Esophagus muscularis mucosa (tissue), 4 donors: ENCODE measurements around the gene CNTFR. TPM values are rescaled to one million over a fixed set of nuclear protein-coding genes. Genes with fewer than 3 reads are reported as not detected.

Experiments used
- DNase-seq: peaks from one replicate; pipeline ENCODE4 v3.0.0-alpha.2; 2017; ENCODE audit errors: extremely low spot score
- H3K27ac ChIP-seq, 4 donors: fragments of 200-600 bp; sonication (generic); replicated peaks in 1 of 4; 1 replicate in 3 of 4; 2 replicates in 1 of 4; pipeline ENCODE4 v1.5.1; 2016 to 2019; ENCODE audit warnings: mild to moderate bottlenecking in 1 of 4
- H3K27me3 ChIP-seq, 4 donors: fragments of 200-600 bp; sonication (generic); one replicate each; pipeline versions ENCODE4 v1.5.1 to v1.6.0; 2016 to 2019
- H3K36me3 ChIP-seq, 4 donors: fragments of 200-600 bp; sonication (generic); one replicate each; pipeline ENCODE4 v1.5.1; 2016 to 2019
- H3K4me1 ChIP-seq, 4 donors: fragments of 200-600 bp; sonication (generic); one replicate each; pipeline ENCODE4 v1.5.1; 2016 to 2019
- H3K4me3 ChIP-seq, 4 donors: fragments of 200-600 bp; sonication (generic); 1 replicate in 2 of 4; 2 replicates in 2 of 4; pipeline ENCODE4 v1.5.1; 2016 to 2019; ENCODE audit warnings: mild to moderate bottlenecking in 4 of 4, moderate library complexity in 1 of 4
- H3K9me3 ChIP-seq, 4 donors: fragments of 200-600 bp; sonication (generic); 1 replicate in 3 of 4; 2 replicates in 1 of 4; pipeline ENCODE4 v1.5.1; 2016 to 2019
- CTCF ChIP-seq, 3 experiments: fragments of 200-600 bp in 2 of 3; fragments of 450-650 bp in 1 of 3; sonication (generic) in 2 of 3; IDR thresholded peaks; one replicate each; pipeline ENCODE4 v1.5.1; 2017 to 2019; ENCODE audit warnings: antibody characterized with exemption in 3 of 3, mild to moderate bottlenecking in 2 of 3, moderate library complexity in 1 of 3
- EP300 ChIP-seq: sonication (generic); formaldehyde crosslinking; IDR thresholded peaks from one replicate; pipeline ENCODE4 v1.6.1; 2017; ENCODE audit warnings: antibody characterized with exemption
- POLR2A ChIP-seq: fragments of 450-650 bp; IDR thresholded peaks from one replicate; pipeline ENCODE4 v1.6.1; 2017; ENCODE audit warnings: antibody characterized with exemption, moderate library complexity, mild to moderate bottlenecking, low read depth
- POLR2AphosphoS5 ChIP-seq, 2 donors: sonication (generic); formaldehyde crosslinking; IDR thresholded peaks; one replicate each; pipeline ENCODE4 v1.6.1; 2017; ENCODE audit warnings: antibody characterized with exemption in 2 of 2
- WGBS: methylation state at CpG from one replicate; pipeline ENCODE4 v1.1.5; 2018; 5-methylcytosine and 5-hydroxymethylcytosine counted together
- intact Hi-C: fragments of 100-400 bp; cut with DNase I; formaldehyde crosslinking; loops from one replicate; pipeline ENCODE4 v1.15.1; 2023
- total RNA-seq, 4 donors: library from RNA; depleted of rRNA; stranded (reverse); fragments of >200 nt; gene quantifications; one replicate each; pipeline versions ENCODE4 v1.1.0 to v1.2.1, GENCODE V29; 2016

CNTFR gene
- total RNA-seq, 4 donors from 2014 or later: 1.2 to 3.8 (median 2.7) TPM

GRCh38 chr9:34611251-34611810, 21.8 kb upstream of the CNTFR start:
- no peak for TF ChIP-seq POLR2AphosphoS5 (IDR thresholded peaks at IDR 0.05)
- H3K27me3 ChIP-seq: no peaks in the 10 kb centered on the region
- peak overlapping the region; percentile 71 to 74 (median 72) for H3K4me3 ChIP-seq
- H3K36me3 ChIP-seq: peaks cover 11 to 32% (median 29%) of the 10 kb centered on the region in 4 donors
- 62% methylated on average over 6 of the region's 10 CpGs for WGBS
- intact Hi-C loops: loop anchor here (2.0 to 5.0 kb wide), 2 partner anchors 89 to 154 kb away; partner anchors contain the start of genes DNAI1 and FAM219A
- H3K4me1 ChIP-seq: peaks cover 18 to 29% (median 27%) of the 10 kb centered on the region in 4 donors
- DNase-seq: no peak
- H3K9me3 ChIP-seq: no peaks in the 10 kb centered on the region
- H3K27ac ChIP-seq: peak overlapping the region; percentile 84 to 87 (median 85)

DNA sequence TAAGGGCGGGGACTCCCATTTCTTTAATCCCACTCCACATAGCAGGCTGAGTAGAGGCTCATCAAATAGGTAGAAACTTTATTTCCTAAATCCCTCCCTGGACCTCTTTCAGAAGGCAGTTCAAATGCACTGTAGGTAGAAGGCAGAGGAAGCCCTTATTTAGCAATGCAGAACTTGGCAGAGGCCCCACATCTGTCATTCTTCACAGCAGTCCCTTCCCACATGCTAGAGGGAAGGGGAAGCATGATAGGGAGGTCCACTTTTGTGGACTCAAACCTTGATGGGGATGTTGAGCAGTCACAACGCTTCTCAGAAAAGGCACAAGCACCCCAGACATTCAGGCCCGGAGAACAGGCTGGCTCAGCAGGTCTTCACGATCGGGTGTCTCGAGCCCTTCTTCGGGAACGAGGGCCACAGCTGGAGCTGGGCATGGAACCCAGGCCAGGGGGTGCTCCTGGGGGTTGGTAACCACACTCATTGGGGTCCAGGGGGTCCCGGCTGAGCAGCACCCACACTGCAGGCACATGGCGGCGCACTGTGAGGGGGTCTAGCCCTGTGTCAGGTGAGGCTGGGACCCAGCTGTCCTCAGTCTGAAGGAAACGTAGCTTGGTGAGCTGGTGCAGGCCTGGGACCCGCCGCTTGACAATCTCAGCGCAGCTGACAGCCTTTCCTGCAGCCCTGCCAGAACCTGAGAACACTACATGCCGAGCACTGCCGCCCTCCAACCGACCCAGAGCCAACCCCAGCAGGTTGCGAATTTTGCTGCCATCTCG, 21.1 kb upstream of the CNTFR start:
- no peaks in the 10 kb centered on the region for H3K9me3 ChIP-seq
- peaks cover 18 to 29% (median 27%) of the 10 kb centered on the region in 4 donors for H3K4me1 ChIP-seq
- H3K36me3 ChIP-seq: peaks cover 4 to 25% (median 22%) of the 10 kb centered on the region in 4 donors
- peak overlapping the region; percentile 71 to 74 (median 72) for H3K4me3 ChIP-seq
- peak overlapping the region in 2 of 4 donors; percentile 84 to 86 for H3K27ac ChIP-seq
- TF ChIP-seq POLR2AphosphoS5 (IDR thresholded peaks at IDR 0.05) (no peak), CTCF (IDR thresholded peaks at IDR 0.05) (no peak), EP300 (no peak), POLR2A (no peak)
- intact Hi-C loops: loop anchor here (2.0 to 5.0 kb wide), 2 partner anchors 90 to 153 kb away; partner anchors contain the start of genes DNAI1 and FAM219A
- no peaks in the 10 kb centered on the region for H3K27me3 ChIP-seq
- DNase-seq: no peak
- 92% methylated on average over 15 of the region's 20 CpGs for WGBS

- H3K36me3 ChIP-seq: no peaks in the 10 kb centered on the region
- no peak for DNase-seq
- 52% methylated on average over 2 of the region's 2 CpGs for WGBS
- H3K27me3 ChIP-seq: no peaks in the 10 kb centered on the region
- no peaks in the 10 kb centered on the region for H3K9me3 ChIP-seq
- no peak for TF ChIP-seq POLR2A
- intact Hi-C loops: loop anchor here (10.0 kb wide), 1 partner anchor 273 kb away; no protein-coding TSS in a partner anchor
- H3K4me3 ChIP-seq: no peak overlapping the region
- peaks cover 11 to 24% (median 18%) of the 10 kb centered on the region in 4 donors for H3K4me1 ChIP-seq
- H3K27ac ChIP-seq: no peak overlapping the region
Measured at GRCh38 chr9:34607331-34607730, 17.8 kb upstream of the CNTFR start.

GRCh38 chr9:34606905-34607304, 17.4 kb upstream of the CNTFR start:
- Histone ChIP-seq H3K4me1 (peaks cover 10 to 22% (median 15%) of the 10 kb centered on the region in 4 donors), H3K36me3 (no peaks in the 10 kb centered on the region), H3K9me3 (no peaks in the 10 kb centered on the region), H3K4me3 (no peak overlapping the region), H3K27me3 (no peaks in the 10 kb centered on the region), H3K27ac (no peak overlapping the region)
- TF ChIP-seq POLR2AphosphoS5 (IDR thresholded peaks at IDR 0.05) (no peak), EP300 (no peak), POLR2A (no peak), CTCF (IDR thresholded peaks at IDR 0.05) (no peak)
- 87% methylated on average over 3 of the region's 3 CpGs for WGBS
- intact Hi-C loops: loop anchor here (10.0 kb wide), 1 partner anchor 272 kb away; no protein-coding TSS in a partner anchor
- DNase-seq: no peak

DNA sequence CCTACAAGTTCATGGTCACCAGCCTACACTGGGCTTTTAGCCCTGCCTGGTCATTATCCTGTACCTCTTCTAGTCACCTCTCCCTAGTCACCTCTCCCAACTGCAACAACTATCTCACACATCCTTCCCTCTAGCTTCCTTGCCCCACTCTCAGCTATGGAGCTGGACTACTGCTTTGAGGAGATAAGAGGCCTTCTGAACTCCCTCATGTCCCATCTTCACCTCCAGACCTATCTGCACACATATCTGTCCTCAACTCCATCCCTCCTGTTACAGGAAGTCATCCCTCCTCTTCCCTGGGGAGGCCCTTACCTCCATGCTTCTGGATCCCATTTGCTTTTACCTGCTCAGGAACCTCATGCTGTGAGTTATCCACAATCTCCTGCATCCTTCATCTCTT, 16.7 kb upstream of the CNTFR start:
- no peak for DNase-seq
- intact Hi-C loops: loop anchor here (10.0 kb wide), 1 partner anchor 271 kb away; no protein-coding TSS in a partner anchor
- no peaks in the 10 kb centered on the region for H3K9me3 ChIP-seq
- no peaks in the 10 kb centered on the region for H3K36me3 ChIP-seq
- H3K4me1 ChIP-seq: peaks cover 7 to 17% (median 10%) of the 10 kb centered on the region in 4 donors
- no peak overlapping the region for H3K27ac ChIP-seq
- H3K27me3 ChIP-seq: no peaks in the 10 kb centered on the region
- H3K4me3 ChIP-seq: no peak overlapping the region
- TF ChIP-seq EP300 (no peak), CTCF (IDR thresholded peaks at IDR 0.05) (no peak), POLR2A (no peak), POLR2AphosphoS5 (IDR thresholded peaks at IDR 0.05) (no peak)
